ENCODE data around the gene IRF4. TPM values are rescaled to one million over a fixed set of nuclear protein-coding genes. Genes with fewer than 3 reads are reported as not detected.

IRF4 gene
- total and polyA plus RNA-seq, 12 donors: 0.04 to 3.6 (median 0.32) TPM; not detected in 1

GRCh38 chr6:441126-441920 lies 49.8 kb downstream of the IRF4 start:
- no peak for TF ChIP-seq CTCF (IDR thresholded peaks at IDR 0.05)
- ATAC-seq: no peak
- intact Hi-C loops (cut with DNase I): no loop called here
- Histone ChIP-seq H3K4me3 (no peak overlapping the region), H3K9me3 (no peaks in the 10 kb centered on the region), H3K27me3 (peaks cover 0 to 4% (median 0%) of the 10 kb centered on the region in 7 donors), H3K4me1 (peaks cover 0 to 18% (median 0%) of the 10 kb centered on the region in 9 donors), H3K27ac (no peak overlapping the region), H3K36me3 (no peaks in the 10 kb centered on the region)
- no peak for DNase-seq
- 88 to 91% methylated on average over 12 of the region's 12 CpGs for WGBS, 2 donors

DNA sequence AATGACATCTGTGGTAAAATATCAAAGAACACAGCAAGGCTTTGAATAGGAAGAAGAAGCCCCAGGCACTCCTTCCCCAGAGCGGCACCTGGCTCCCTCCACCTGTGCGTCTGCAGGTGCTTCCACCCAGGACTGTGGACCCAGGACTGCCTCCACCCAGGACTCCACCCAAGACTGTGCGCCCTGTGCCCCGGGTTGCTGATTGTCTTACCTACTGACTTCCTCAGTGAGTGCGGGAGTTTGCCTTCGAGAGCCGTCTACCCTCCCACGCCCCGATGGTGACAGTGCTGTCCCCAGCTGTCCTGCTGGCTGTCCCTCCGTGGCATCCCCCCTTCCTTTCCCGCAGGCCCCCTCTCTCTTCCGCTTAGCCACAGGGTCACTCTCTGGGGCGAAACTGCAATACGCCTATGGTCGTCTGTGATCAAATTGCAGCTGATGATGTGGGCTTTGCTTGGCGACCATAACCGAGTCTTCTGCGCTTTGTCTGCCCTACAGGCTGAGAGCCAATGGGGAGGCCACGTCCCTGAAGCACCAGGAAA lies 52.1 kb downstream of the IRF4 start:
- peaks cover 0 to 6% (median 0%) of the 10 kb centered on the region in 9 donors for H3K4me1 ChIP-seq
- ATAC-seq (no peak), DNase-seq (no peak)
- no peaks in the 10 kb centered on the region for H3K9me3 ChIP-seq
- no peak for TF ChIP-seq CTCF (IDR thresholded peaks at IDR 0.05)
- no peaks in the 10 kb centered on the region for H3K36me3 ChIP-seq
- WGBS, 2 donors: 84 to 88% methylated on average over 19 of the region's 19 CpGs
- H3K27me3 ChIP-seq: peaks cover 0 to 8% (median 0%) of the 10 kb centered on the region in 7 donors
- no peak overlapping the region for H3K27ac ChIP-seq
- H3K4me3 ChIP-seq: no peak overlapping the region
- intact Hi-C loops (cut with DNase I): no loop called here

GRCh38 chr6:444653-445275 lies 53.2 kb downstream of the IRF4 start:
- Histone ChIP-seq H3K9me3 (no peaks in the 10 kb centered on the region), H3K27ac (no peak overlapping the region), H3K4me3 (no peak overlapping the region), H3K36me3 (no peaks in the 10 kb centered on the region), H3K4me1 (peaks cover 0 to under 1% (median 0%) of the 10 kb centered on the region in 9 donors), H3K27me3 (peaks cover 0 to 8% (median 0%) of the 10 kb centered on the region in 7 donors)
- ATAC-seq (no peak), DNase-seq (no peak)
- intact Hi-C loops (cut with DNase I): no loop called here
- WGBS, 2 donors: 81 to 82% methylated on average over 18 of the region's 18 CpGs
- TF ChIP-seq CTCF (IDR thresholded peaks at IDR 0.05): no peak

GRCh38 chr6:445571-446417 lies 54.2 kb downstream of the IRF4 start:
- no peak overlapping the region for H3K4me3 ChIP-seq
- H3K4me1 ChIP-seq: no peaks in the 10 kb centered on the region
- H3K27me3 ChIP-seq: peaks cover 0 to 8% (median 0%) of the 10 kb centered on the region in 7 donors
- H3K36me3 ChIP-seq: no peaks in the 10 kb centered on the region
- ATAC-seq (no peak), DNase-seq (no peak)
- TF ChIP-seq CTCF (IDR thresholded peaks at IDR 0.05): no peak
- no peaks in the 10 kb centered on the region for H3K9me3 ChIP-seq
- H3K27ac ChIP-seq: no peak overlapping the region
- intact Hi-C loops (cut with DNase I): no loop called here
- 79 to 81% methylated on average over 11 of the region's 11 CpGs for WGBS, 2 donors

All from heart right ventricle (tissue), 16 donors.